ENCODE results near the gene YBEY. TPM values are rescaled to one million over a fixed set of nuclear protein-coding genes. Genes with fewer than 3 reads are reported as not detected.

Gene YBEY
- total RNA-seq, 3 donors from 2014 or later: 10.5 to 20.8 (median 17.1) TPM

GRCh38 chr21:46244602-46245001 is 41.5 kb upstream of the YBEY start:
- Histone ChIP-seq H3K4me3 (no peak overlapping the region), H3K4me1 (ENCODE audit: low read depth) (no peaks in the 10 kb centered on the region), H3K9me3 (no peaks in the 10 kb centered on the region), H3K36me3 (ENCODE audit: low read depth) (peaks cover 12% of the 10 kb centered on the region)
- intact Hi-C loops (cut with DNase I, micrococcal nuclease): no loop called here
- no peak for TF ChIP-seq CTCF (IDR thresholded peaks at IDR 0.05)
- no peak for ATAC-seq
- DNase-seq: no peak

- Histone ChIP-seq H3K36me3 (ENCODE audit: low read depth) (peaks cover 12% of the 10 kb centered on the region), H3K9me3 (no peaks in the 10 kb centered on the region), H3K4me3 (no peak overlapping the region), H3K4me1 (ENCODE audit: low read depth) (no peaks in the 10 kb centered on the region)
- intact Hi-C loops (cut with DNase I, micrococcal nuclease): no loop called here
- TF ChIP-seq CTCF (IDR thresholded peaks at IDR 0.05): no peak
- ATAC-seq (no peak), DNase-seq (no peak)
These were observed 40.8 kb upstream of the YBEY start for GRCh38 chr21:46245213-46245915.

GRCh38 chr21:46246345-46246744 is 39.8 kb upstream of the YBEY start:
- peak; percentile 63 for ATAC-seq
- Histone ChIP-seq H3K36me3 (ENCODE audit: low read depth) (peaks cover 12% of the 10 kb centered on the region), H3K4me3 (no peak overlapping the region), H3K4me1 (ENCODE audit: low read depth) (no peaks in the 10 kb centered on the region), H3K9me3 (no peaks in the 10 kb centered on the region)
- TF ChIP-seq CTCF (IDR thresholded peaks at IDR 0.05): no peak
- intact Hi-C loops (cut with DNase I, micrococcal nuclease): no loop called here
- no peak for DNase-seq

GRCh38 chr21:46247699-46248421 is 38.3 kb upstream of the YBEY start:
- TF ChIP-seq CTCF (IDR thresholded peaks at IDR 0.05): no peak
- H3K4me3 ChIP-seq: no peak overlapping the region
- H3K4me1 ChIP-seq (ENCODE audit: low read depth): no peaks in the 10 kb centered on the region
- DNase-seq (no peak), ATAC-seq (no peak)
- H3K36me3 ChIP-seq (ENCODE audit: low read depth): peaks cover 12% of the 10 kb centered on the region
- H3K9me3 ChIP-seq: no peaks in the 10 kb centered on the region
- intact Hi-C loops (cut with DNase I, micrococcal nuclease): no loop called here

GRCh38 chr21:46248422-46248782 is 37.7 kb upstream of the YBEY start:
- intact Hi-C loops (cut with DNase I, micrococcal nuclease): no loop called here
- DNase-seq: no peak
- ATAC-seq: no peak
- no peak for TF ChIP-seq CTCF (IDR thresholded peaks at IDR 0.05)
- no peaks in the 10 kb centered on the region for H3K9me3 ChIP-seq
- H3K4me3 ChIP-seq: no peak overlapping the region
- H3K36me3 ChIP-seq (ENCODE audit: low read depth): peaks cover 7% of the 10 kb centered on the region
- no peaks in the 10 kb centered on the region for H3K4me1 ChIP-seq (ENCODE audit: low read depth)

All from mucosa of descending colon (tissue), 3 donors.